GM23338 (cell line): Measurements from ENCODE around the gene TTC28. TPM values are rescaled to one million over a fixed set of nuclear protein-coding genes. Genes with fewer than 3 reads are reported as not detected.

Experiments used
- ATAC-seq: fragments of 200-7000 bp; cut with Tn5 transposase; 3 replicates; pipeline ENCODE4 v1.9.1; 2020
- DNase-seq: peaks from one replicate; pipeline ENCODE4 v3.0.0-alpha.2; 2015; ENCODE audit warnings: low spot score
- H2AFZ ChIP-seq: fragments of 200-600 bp; sonication (generic); 2 replicates; pipeline ENCODE4 v1.8.0; 2016; ENCODE audit warnings: antibody characterized with exemption, mild to moderate bottlenecking, moderate library complexity
- H3F3A ChIP-seq: fragments of 200-600 bp; sonication (generic); replicated peaks from 2 replicates; pipeline ENCODE4 v1.8.0; 2017; ENCODE audit warnings: antibody characterized with exemption, mixed run types, low read depth
- H3K27ac ChIP-seq: fragments of 200-600 bp; sonication (generic); 2 replicates; pipeline ENCODE4 v1.6.1; 2016; ENCODE audit warnings: low read depth
- H3K27me3 ChIP-seq: fragments of 200-600 bp; sonication (generic); 2 replicates; pipeline ENCODE4 v1.8.0; 2016; ENCODE audit warnings: mild to moderate bottlenecking, mixed run types, moderate library complexity; ENCODE audit not compliant: insufficient read depth
- H3K36me3 ChIP-seq: fragments of 200-600 bp; sonication (generic); 2 replicates; pipeline ENCODE4 v1.8.0; 2016; ENCODE audit warnings: mild to moderate bottlenecking; ENCODE audit not compliant: insufficient read depth
- H3K4me1 ChIP-seq: fragments of 200-600 bp; sonication (generic); 2 replicates; pipeline ENCODE4 v1.8.0; 2016; ENCODE audit warnings: mild to moderate bottlenecking, moderate library complexity; ENCODE audit not compliant: insufficient read depth
- H3K4me2 ChIP-seq: fragments of 200-600 bp; sonication (generic); 2 replicates; pipeline ENCODE4 v1.7.1; 2017; ENCODE audit warnings: mixed run types
- H3K4me3 ChIP-seq: fragments of 200-600 bp; sonication (generic); 2 replicates; pipeline ENCODE4 v1.6.1; 2016; ENCODE audit warnings: mixed run types
- H3K79me2 ChIP-seq: fragments of 200-600 bp; sonication (generic); replicated peaks from 2 replicates; pipeline ENCODE4 v1.8.0; 2017; ENCODE audit warnings: mild to moderate bottlenecking; ENCODE audit not compliant: insufficient read depth
- H3K9me2 ChIP-seq: fragments of 200-600 bp; sonication (generic); 2 replicates; pipeline ENCODE4 v1.8.0; 2017; ENCODE audit not compliant: insufficient read depth
- H4K20me1 ChIP-seq: fragments of 200-600 bp; sonication (generic); replicated peaks from 2 replicates; pipeline ENCODE4 v1.8.0; 2017; ENCODE audit warnings: mild to moderate bottlenecking; ENCODE audit not compliant: insufficient read depth
- H3K27ac Mint-ChIP-seq: 2 replicates; pipeline ENCODE4 v1.8.0; 2020; ENCODE audit warnings: inconsistent platforms, mild to moderate bottlenecking, moderate library complexity, mixed read lengths
- H3K27me3 Mint-ChIP-seq: 3 replicates; pipeline ENCODE4 v1.8.0; 2022; ENCODE audit warnings: low read depth, mild to moderate bottlenecking, moderate library complexity, mixed read lengths, inconsistent platforms; ENCODE audit not compliant: insufficient read depth, poor library complexity
- H3K36me3 Mint-ChIP-seq: 3 replicates; pipeline ENCODE4 v1.8.0; 2021; ENCODE audit warnings: low read depth, mild to moderate bottlenecking, inconsistent platforms, moderate library complexity, mixed read lengths
- H3K4me1 Mint-ChIP-seq: 3 replicates; pipeline ENCODE4 v1.8.0; 2020; ENCODE audit warnings: mild to moderate bottlenecking, inconsistent platforms, mixed read lengths
- H3K4me3 Mint-ChIP-seq: 3 replicates; pipeline ENCODE4 v1.8.0; 2021; ENCODE audit warnings: moderate library complexity, mild to moderate bottlenecking, inconsistent platforms, mixed read lengths
- H3K9me3 Mint-ChIP-seq: 3 replicates; pipeline ENCODE4 v1.8.0; 2020; ENCODE audit warnings: moderate library complexity, mild to moderate bottlenecking, inconsistent platforms, mixed read lengths
- EZH2 ChIP-seq: fragments of 200-600 bp; sonication (generic); IDR thresholded peaks from one replicate; pipeline ENCODE4 v1.8.0; 2017; ENCODE audit warnings: antibody characterized with exemption, mild to moderate bottlenecking, low read depth; ENCODE audit not compliant: unreplicated experiment
- JUNB ChIP-seq: IDR thresholded peaks from one replicate; pipeline ENCODE4 v1.6.1; 2016; ENCODE audit warnings: antibody characterized with exemption; ENCODE audit not compliant: unreplicated experiment
- ZNF331 ChIP-seq: fragments of 250-450 bp; sonication (Bioruptor Pico); IDR thresholded peaks from 2 replicates; pipeline ENCODE4 v1.5.0; 2020; ENCODE audit warnings: low read depth, mild to moderate bottlenecking, moderate library complexity
- polyA plus RNA-seq: library from polyadenylated mRNA; unstranded; fragments of >200 nt; fragmentation: Nextera tagmentation; extraction: Ambion mirVana; gene quantifications from 2 replicates; pipeline ENCODE4 v1.2.1, GENCODE V29; 2016
- total RNA-seq: library from RNA; depleted of rRNA; stranded (reverse); fragments of >200 nt; shearing (Covaris generic); gene quantifications from 2 replicates; pipeline ENCODE4 v1.2.3, GENCODE V29; 2014
- TF ChIP-seq, protein P1 (sequence below), 2 experiments: fragments of 200-600 bp in 1 of 2; sonication (generic) in 1 of 2; conservative IDR thresholded peaks; 2 replicates each; pipeline versions ENCODE4 v1.5.1 to v1.6.1; 2016 to 2017; ENCODE audit warnings: antibody characterized with exemption in 2 of 2, low read depth in 2 of 2, mild to moderate bottlenecking in 2 of 2, moderate library complexity in 1 of 2
- TF ChIP-seq, protein P2 (sequence below): fragments of 250-450 bp; sonication (Bioruptor Pico); IDR thresholded peaks from 2 replicates; pipeline ENCODE4 v1.5.0; 2020; ENCODE audit warnings: mild to moderate bottlenecking, moderate library complexity

The TTC28 gene
- total and polyA plus RNA-seq, 2 experiments from 2014 or later: 4.5 to 16.1 TPM

DNA sequence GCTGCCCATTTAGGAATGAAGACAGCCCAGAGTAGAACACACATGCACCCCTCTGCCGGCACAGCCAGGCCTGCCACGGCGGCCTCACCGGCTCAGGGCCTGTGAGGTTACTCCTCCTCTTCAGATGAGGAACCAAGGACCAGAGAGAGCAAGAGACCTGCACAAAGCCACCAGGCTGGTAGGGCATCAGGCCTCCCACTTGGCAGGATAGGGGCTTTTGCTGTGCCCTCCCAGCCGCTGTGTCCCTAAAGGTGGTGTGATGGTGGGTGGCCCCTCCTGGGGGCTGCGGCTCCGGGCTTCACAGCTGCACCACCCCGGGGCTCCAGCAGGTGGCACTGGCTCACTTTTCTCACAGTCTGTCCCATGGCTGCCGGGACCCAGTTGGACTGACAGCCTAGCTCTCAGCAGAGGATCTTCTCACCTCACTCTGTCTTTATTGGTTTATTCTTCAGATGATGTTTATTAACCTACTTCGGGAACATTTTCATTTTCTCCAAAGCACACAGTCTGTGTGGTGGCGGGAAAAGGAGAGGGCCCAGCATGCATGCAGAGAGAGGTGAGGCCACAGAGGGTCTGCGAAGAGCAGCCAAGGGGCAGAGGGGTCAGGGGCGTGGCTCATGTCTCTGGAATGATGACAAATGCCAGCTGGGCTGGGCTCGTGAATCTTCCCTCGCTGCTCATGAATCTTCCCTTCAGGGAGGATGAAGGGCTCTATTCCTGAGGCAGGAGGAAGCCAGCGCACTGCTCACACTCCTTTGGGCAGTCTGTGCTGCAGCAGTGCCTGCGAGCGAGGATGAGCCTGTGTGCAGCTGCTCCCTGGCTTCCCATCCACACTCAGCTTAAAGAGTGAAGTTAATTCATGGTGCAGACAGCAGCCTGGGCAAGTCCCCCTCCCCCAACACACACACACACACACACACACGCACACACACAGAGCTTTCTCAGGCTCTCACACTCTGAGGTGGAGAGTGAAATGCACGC, 659.5 kb downstream of the TTC28 start:
- Mint-ChIP-seq H3K9me3 (no peaks in the 10 kb centered on the region; the same call in 2 of the 3 replicates), H3K4me3 (no peak overlapping the region), H3K4me1 (peaks cover 16% of the 10 kb centered on the region), H3K27ac (no peak overlapping the region), H3K27me3 (peaks cover 4% of the 10 kb centered on the region), H3K36me3 (no peaks in the 10 kb centered on the region)
- Histone ChIP-seq H4K20me1 (no peaks in the 10 kb centered on the region), H3K4me3 (no peak overlapping the region), H3K4me2 (no peak overlapping the region), H2AFZ (no peak overlapping the region), H3K36me3 (no peaks in the 10 kb centered on the region), H3K27me3 (no peaks in the 10 kb centered on the region), H3K4me1 (no peaks in the 10 kb centered on the region), H3F3A (no peaks in the 10 kb centered on the region), H3K9me2 (no peaks in the 10 kb centered on the region), H3K79me2 (no peaks in the 10 kb centered on the region), H3K27ac (no peak overlapping the region)
- DNase-seq (peak; percentile 87), ATAC-seq (peak; percentile 90)
- TF ChIP-seq JUNB (no peak), EZH2 (no peak), ZNF331 (CRISPR knock-in tag) (no peak)
- TF ChIP-seq, protein P1, sequence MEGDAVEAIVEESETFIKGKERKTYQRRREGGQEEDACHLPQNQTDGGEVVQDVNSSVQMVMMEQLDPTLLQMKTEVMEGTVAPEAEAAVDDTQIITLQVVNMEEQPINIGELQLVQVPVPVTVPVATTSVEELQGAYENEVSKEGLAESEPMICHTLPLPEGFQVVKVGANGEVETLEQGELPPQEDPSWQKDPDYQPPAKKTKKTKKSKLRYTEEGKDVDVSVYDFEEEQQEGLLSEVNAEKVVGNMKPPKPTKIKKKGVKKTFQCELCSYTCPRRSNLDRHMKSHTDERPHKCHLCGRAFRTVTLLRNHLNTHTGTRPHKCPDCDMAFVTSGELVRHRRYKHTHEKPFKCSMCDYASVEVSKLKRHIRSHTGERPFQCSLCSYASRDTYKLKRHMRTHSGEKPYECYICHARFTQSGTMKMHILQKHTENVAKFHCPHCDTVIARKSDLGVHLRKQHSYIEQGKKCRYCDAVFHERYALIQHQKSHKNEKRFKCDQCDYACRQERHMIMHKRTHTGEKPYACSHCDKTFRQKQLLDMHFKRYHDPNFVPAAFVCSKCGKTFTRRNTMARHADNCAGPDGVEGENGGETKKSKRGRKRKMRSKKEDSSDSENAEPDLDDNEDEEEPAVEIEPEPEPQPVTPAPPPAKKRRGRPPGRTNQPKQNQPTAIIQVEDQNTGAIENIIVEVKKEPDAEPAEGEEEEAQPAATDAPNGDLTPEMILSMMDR (conservative IDR thresholded peaks at IDR 0.05; ENCODE audit: low read depth in 2 of 2): peak; percentile 87 to 91
- TF ChIP-seq, protein P2, sequence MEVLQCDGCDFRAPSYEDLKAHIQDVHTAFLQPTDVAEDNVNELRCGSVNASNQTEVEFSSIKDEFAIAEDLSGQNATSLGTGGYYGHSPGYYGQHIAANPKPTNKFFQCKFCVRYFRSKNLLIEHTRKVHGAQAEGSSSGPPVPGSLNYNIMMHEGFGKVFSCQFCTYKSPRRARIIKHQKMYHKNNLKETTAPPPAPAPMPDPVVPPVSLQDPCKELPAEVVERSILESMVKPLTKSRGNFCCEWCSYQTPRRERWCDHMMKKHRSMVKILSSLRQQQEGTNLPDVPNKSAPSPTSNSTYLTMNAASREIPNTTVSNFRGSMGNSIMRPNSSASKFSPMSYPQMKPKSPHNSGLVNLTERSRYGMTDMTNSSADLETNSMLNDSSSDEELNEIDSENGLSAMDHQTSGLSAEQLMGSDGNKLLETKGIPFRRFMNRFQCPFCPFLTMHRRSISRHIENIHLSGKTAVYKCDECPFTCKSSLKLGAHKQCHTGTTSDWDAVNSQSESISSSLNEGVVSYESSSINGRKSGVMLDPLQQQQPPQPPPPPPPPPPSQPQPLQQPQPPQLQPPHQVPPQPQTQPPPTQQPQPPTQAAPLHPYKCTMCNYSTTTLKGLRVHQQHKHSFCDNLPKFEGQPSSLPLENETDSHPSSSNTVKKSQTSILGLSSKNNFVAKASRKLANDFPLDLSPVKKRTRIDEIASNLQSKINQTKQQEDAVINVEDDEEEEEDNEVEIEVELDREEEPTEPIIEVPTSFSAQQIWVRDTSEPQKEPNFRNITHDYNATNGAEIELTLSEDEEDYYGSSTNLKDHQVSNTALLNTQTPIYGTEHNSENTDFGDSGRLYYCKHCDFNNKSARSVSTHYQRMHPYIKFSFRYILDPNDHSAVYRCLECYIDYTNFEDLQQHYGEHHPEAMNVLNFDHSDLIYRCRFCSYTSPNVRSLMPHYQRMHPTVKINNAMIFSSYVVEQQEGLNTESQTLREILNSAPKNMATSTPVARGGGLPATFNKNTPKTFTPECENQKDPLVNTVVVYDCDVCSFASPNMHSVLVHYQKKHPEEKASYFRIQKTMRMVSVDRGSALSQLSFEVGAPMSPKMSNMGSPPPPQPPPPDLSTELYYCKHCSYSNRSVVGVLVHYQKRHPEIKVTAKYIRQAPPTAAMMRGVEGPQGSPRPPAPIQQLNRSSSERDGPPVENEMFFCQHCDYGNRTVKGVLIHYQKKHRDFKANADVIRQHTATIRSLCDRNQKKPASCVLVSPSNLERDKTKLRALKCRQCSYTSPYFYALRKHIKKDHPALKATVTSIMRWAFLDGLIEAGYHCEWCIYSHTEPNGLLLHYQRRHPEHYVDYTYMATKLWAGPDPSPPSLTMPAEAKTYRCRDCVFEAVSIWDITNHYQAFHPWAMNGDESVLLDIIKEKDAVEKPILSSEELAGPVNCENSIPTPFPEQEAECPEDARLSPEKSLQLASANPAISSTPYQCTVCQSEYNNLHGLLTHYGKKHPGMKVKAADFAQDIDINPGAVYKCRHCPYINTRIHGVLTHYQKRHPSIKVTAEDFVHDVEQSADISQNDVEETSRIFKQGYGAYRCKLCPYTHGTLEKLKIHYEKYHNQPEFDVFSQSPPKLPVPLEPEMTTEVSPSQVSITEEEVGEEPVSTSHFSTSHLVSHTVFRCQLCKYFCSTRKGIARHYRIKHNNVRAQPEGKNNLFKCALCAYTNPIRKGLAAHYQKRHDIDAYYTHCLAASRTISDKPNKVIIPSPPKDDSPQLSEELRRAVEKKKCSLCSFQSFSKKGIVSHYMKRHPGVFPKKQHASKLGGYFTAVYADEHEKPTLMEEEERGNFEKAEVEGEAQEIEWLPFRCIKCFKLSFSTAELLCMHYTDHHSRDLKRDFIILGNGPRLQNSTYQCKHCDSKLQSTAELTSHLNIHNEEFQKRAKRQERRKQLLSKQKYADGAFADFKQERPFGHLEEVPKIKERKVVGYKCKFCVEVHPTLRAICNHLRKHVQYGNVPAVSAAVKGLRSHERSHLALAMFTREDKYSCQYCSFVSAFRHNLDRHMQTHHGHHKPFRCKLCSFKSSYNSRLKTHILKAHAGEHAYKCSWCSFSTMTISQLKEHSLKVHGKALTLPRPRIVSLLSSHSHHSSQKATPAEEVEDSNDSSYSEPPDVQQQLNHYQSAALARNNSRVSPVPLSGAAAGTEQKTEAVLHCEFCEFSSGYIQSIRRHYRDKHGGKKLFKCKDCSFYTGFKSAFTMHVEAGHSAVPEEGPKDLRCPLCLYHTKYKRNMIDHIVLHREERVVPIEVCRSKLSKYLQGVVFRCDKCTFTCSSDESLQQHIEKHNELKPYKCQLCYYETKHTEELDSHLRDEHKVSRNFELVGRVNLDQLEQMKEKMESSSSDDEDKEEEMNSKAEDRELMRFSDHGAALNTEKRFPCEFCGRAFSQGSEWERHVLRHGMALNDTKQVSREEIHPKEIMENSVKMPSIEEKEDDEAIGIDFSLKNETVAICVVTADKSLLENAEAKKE (CRISPR knock-in tag): no peak
